SH-SY5Y (cell line): ENCODE results near the gene E2F1.

Experiments used
- GATA2 ChIP-seq: IDR thresholded peaks from 2 replicates; pipeline ENCODE4 v1.6.1; 2011; ENCODE audit warnings: mild to moderate bottlenecking, low read depth, low read length
- GATA3 ChIP-seq: IDR thresholded peaks from 2 replicates; pipeline ENCODE4 v1.6.1; 2011; ENCODE audit warnings: low read depth, mild to moderate bottlenecking, low read length, moderate library complexity

Gene E2F1

GRCh38 chr20:33629979-33630378 is 56.2 kb downstream of the E2F1 start:
- TF ChIP-seq GATA2 = no peak
- no peak for TF ChIP-seq GATA3

- no peak for TF ChIP-seq GATA2
- no peak for TF ChIP-seq GATA3
These were observed 56.7 kb downstream of the E2F1 start for GRCh38 chr20:33629533-33629932.

DNA sequence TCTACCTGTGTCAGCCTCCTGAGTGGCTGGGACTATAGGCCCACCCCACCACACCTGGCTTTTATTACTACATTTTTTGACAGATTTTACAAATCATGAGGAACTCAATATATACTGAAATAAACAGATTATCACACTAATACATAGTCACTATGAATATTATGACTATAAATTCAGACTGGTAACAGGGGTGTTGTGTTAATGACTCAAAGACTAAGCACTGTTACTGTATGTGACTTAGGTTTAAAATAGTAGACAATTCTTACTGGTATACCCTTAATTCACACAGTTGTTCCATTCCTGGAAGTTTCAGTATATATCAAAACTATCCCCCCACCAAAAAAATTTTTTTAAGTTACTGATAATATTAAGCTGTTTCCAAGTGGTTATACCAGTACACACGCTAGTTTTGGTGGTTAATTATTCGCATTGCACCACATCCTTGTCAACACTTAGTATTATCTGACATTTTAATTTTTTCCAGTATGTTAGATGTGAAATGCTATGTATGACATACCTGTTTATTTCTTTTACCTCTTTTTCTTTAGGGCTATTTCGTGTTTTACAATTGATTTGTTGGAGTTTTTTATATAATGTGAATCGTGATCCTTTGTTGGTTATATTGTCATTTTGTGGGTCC is 58.5 kb downstream of the E2F1 start:
- TF ChIP-seq GATA2 = no peak
- TF ChIP-seq GATA3 = no peak

GRCh38 chr20:33626190-33626589 is 60.0 kb downstream of the E2F1 start:
- TF ChIP-seq GATA2 (no peak), GATA3 (no peak)
